Glomerular endothelial cell (primary cell): ENCODE data around the gene RESF1. TPM values are rescaled to one million over a fixed set of nuclear protein-coding genes. Genes with fewer than 3 reads are reported as not detected.

Source experiments
- DNase-seq: peaks from one replicate; pipeline ENCODE4 v3.0.0-alpha.2; 2011; ENCODE audit warnings: low read depth, low spot score; ENCODE audit errors: extremely low read depth
- total RNA-seq: library from RNA; depleted of rRNA; stranded (reverse); fragments of >200 nt; gene quantifications from 2 replicates; pipeline ENCODE4 v1.2.3, GENCODE V29; 2015

The RESF1 gene
- total RNA-seq, 1 donor from 2014 or later: 94.8 TPM

GRCh38 chr12:31958569-31959160 lies 550 bp upstream of the RESF1 start:
- DNase-seq: no peak

DNA sequence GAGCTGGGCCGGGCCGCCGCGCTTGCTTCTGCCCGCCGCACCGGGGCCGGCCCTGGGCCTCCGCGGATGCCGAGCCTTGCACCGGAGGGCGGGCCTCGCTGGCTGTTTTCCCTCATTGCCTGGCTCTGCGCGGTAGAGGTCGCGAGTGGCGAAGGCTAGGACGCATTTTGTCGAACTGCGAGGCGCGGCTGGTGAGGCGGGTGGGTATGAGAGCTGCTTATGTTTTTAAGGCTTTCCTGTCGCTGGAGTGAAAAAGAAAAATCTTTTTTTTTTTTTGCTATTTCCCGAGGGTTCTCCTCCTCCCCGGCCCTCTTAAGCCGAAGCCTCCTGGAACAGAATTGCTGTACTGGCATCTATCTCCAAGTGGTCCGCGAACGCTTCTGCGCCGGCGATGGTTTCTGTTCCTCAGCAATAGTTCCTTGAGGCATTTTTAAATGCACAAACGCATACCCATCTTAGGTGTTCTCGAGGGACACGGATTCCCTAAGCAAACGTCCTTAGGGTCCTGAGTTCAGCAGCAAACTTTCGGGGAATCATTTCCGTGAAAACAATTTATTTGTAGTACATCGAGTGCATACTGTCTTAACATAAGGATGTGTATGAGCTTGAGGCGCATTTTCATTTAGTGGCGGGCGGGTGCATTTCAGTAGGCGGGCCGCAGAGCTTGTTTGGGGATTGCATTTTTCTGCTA lies 631 bp downstream of the RESF1 start:
- no peak for DNase-seq

GRCh38 chr12:31961137-31961536 lies 1.9 kb downstream of the RESF1 start:
- no peak for DNase-seq

DNA sequence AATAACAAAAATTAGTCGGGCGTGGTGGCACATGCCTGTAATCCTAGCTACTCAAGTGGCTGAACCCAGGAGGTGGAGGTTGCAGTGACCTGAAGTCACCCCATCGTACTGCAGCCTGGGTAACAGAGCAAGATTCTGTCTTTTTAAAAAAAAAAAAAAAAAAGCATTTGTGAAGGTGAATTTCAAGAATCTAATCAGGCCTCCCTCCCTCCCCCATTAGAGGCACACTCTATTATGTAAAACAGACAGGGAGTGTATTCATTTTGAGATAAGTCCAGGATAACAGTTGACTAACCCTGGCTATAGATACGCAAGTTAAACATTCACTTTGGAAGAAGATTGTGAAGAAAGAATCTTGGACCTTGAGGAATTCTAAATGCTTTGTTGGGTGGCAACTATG lies 2.9 kb downstream of the RESF1 start:
- no peak for DNase-seq

GRCh38 chr12:31964280-31964679 lies 5.1 kb downstream of the RESF1 start:
- DNase-seq: no peak

DNA sequence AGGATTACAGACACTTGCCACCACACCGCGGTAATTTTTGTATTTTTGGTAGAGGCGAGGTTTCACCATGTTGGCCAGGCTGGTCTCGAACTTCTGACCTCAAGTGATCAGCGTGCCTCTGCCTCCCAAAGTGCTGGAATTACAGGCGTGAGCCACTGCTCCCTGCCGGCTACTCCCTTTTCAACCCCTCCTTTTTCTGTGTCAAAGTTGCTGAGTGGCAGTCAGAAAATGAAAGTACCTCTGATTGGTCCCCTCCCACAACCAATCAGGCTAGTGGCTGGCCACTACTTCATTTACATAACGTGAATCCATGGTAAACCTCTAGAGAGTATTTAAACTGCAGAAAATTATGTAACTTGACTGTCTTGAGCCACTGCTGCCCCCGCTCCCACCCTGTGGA lies 5.9 kb downstream of the RESF1 start:
- no peak for DNase-seq

DNA sequence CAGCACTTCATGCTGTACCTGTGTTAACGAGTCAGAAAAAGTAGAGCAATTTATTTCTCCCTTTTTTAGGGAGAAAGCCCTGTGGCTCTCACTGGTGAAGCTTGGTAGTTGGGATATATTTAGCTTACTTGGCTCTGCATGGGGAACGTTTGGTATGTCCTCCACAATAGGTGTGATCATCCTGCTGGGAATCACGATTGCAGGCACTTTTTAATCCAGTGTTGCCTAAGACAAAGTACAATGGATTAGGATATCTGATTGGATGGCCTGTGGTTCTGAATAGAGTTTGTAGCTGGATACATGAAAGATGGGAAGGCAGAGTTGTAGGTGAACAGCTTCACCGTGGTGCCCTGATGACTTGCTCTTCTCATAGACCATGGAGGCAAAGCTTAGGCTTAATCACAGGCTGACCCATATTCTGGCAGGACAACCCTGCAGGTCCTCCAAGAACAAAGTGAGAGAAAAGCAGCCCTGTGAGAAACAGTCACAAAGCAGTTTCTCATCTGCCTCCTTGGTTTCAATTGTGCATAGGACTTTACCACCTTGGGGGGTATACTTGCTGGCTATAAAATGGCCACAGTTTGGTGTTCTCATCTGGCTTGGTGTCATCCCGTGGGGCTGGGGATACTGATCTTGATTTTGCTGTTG lies 7.5 kb downstream of the RESF1 start:
- DNase-seq: no peak

GRCh38 chr12:31967539-31967938 lies 8.3 kb downstream of the RESF1 start:
- DNase-seq: no peak

GRCh38 chr12:31970199-31970598 lies 11.0 kb downstream of the RESF1 start:
- no peak for DNase-seq

GRCh38 chr12:31973818-31974217 lies 14.6 kb downstream of the RESF1 start:
- DNase-seq: no peak

DNA sequence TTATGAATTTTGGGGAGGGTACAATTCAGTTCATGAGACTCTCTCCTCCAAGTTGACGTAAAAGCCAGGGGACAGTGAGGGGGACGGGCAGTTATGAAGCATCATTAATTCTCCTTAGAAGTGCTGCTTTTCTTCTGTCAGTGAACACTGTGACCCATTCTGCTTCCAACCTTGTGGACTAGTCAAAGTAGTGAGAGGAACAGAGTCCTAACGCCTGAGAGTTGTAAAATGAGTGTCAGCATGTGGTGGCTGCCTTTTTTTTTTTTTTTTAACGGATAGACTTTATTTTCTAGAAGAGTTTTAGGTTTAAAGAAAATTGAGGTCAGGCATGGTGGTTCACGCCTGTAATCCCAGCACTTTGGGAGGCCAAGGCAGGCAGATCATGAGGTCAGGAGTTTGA lies 15.5 kb downstream of the RESF1 start:
- DNase-seq: no peak

DNA sequence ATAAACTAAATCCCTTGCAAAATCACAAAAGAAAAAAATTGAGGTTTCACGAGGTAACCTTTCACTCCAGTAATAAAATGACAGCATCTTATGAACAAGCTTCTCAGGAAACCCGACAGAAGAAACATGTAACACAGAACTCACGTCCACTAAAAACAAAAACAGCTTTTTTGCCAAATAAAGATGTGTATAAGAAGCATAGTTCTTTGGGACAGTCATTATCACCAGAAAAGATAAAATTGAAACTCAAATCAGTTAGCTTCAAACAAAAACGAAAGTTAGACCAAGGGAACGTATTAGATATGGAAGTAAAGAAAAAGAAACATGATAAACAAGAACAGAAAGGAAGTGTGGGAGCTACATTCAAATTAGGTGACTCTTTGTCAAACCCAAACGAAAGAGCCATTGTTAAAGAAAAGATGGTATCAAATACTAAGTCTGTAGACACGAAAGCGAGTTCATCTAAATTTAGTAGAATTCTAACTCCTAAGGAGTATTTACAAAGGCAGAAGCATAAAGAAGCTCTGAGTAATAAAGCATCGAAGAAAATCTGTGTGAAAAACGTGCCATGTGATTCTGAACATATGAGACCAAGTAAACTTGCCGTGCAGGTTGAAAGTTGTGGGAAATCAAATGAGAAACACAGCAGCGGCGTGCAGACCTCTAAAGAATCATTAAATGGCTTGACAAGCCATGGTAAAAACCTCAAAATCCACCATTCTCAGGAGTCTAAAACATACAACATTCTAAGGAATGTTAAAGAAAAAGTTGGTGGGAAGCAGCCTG lies 25.8 kb downstream of the RESF1 start:
- DNase-seq: no peak

DNA sequence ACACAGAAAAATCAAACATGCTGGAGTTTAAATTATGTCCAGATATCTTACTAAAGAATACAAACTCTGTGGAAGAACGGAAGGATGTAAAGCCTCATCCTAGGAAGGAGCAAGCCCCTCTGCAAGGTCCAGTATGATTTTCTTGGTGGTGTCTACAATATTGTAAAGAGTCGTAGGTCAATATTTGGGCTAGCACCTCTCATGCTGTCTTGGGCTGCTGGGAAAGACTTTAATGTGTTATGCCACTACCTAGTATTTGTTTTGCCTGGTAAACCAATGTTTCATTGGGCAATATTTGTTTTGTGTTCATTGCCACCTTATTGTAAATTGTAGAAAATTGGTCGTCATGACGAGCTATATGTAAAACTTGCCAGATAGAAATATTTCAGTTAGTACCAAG lies 26.6 kb downstream of the RESF1 start:
- DNase-seq: no peak

DNA sequence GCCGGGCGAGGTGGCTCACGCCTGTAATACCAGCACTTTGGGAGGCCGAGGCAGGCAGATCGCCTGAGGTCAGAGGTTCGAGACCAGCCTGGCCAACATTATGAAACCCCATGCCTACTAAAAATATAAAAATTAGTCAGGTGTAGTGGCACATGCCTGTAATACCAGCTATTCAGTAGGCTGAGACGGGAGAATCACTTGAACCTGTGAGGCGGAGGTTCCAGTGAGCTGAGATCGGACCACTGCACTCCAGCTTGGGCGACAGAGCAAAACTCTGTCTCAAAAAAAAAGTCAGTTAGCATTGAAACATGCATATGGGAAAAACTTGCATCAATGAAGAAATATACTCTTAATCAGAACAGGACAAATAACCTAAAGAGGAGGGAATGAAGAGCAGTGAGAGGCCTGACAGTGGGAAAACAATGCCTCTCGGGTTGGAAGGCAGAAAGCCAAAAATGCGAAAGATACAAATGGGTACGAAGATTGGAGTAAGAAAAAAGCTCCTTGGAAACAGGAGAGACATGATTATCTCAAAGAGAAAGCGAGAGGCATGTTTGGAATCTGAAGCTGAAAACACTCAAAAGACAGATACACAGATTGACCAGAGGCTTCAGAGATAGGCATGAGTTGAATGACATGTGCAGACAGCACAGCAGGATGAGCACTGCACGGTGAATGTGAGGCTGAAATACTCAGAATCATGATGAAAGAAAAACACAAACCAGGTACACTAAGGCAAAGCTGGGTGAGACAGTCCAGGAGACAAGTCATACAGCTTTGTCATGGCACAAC lies 30.6 kb downstream of the RESF1 start:
- DNase-seq: no peak

DNA sequence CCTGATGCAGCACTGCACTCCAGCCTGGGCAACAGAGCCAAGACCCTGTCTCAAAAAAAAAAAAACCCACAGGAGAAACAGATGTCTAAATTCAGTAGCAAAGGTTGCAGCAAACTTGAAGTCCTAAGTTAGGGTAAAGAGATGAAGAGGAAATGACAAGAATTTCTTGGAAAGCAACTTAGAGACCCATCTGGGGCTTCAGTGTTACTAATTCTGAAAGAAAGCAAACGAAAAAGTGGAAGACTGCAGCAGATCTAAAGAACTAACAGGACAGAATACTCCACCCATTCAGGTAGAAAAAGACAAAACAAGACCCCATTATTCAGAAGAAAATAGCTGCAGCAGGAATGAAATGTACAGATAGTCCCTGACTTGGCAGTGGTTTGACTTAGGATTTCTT lies 31.9 kb downstream of the RESF1 start:
- DNase-seq: no peak

GRCh38 chr12:31991815-31992214 lies 32.6 kb downstream of the RESF1 start:
- DNase-seq: no peak

DNA sequence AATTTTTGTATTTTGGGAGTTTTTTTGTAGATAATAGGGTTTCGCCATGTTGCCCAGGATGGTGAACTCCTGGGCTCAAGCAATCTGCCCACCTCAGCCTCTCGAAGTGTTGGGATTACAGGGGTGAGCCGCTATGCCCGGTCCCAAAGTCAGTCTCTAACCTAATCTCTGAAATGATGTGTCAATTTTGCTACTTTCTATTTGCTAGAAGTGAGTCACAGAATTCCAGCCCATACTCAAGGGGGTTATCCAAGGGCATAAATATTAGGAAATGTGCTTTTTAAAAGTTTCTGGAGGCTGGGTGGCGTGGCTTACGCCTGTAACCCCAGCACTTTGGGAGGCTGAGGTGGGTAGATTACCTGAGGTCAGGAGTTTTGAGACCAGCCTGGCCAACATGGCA lies 40.5 kb downstream of the RESF1 start:
- DNase-seq: no peak

GRCh38 chr12:32000373-32001005 lies 41.3 kb downstream of the RESF1 start:
- DNase-seq: no peak

DNA sequence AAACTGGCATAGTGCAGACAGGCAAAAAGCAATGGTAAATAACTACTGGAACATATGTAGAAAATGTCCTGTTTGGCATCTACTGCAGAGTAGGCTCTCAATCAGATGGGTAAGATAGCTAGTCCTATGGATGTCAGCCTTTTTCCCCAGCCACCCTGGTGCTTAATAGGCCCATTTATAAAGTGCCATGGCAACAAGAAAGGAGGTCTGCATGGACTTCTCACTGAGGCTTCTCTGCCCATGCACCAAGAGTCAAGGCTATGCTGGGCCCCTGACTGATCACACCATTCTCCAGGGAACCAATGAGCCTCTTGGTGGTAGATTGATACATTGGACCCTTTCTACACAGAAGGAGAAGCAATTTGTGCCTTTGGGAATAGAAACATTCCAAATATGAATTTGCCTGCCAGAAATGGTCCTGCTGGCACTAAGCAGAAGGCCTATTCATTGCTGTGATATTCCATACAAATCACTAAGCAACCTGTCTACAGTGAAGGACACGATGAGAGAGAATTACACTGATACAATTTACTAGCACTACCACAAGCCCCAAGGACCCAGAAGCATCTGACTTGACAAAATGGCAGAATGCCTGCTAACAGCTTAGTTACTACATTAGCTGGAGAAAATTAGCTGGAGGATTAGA lies 43.8 kb downstream of the RESF1 start:
- no peak for DNase-seq

DNA sequence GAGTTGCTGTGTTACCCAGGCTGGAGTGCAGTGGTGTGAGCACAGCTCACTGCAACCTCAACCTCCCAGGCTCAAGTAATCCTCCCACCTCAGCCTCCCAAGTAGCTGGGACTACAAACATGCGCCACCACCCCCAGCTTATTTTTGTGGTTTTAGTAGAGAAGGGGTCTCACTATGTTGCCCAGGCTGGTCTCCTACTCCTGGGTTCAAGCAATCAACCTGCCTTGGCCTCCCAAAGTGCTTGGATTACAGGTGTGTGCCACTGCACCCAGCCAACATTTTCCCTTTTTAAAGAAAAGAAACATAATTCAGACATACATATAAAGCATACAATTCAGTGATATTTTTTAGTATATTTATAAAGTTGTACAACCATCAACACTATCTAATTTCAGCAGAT lies 44.4 kb downstream of the RESF1 start:
- no peak for DNase-seq
